SK-N-SH (cell line): ENCODE results near the gene KCTD15. TPM values are rescaled to one million over a fixed set of nuclear protein-coding genes. Genes with fewer than 3 reads are reported as not detected.

Experiments used
- CTCF ChIA-PET: fragments of 300-600, 350-600 bp; formaldehyde crosslinking; extraction: SDS; loops from one replicate; lab custom pipeline; 2021; lab: Yijun Ruan, JAX
- POLR2A ChIA-PET: fragments of 350-600 bp; sonication (Branson Sonifier 250); formaldehyde crosslinking; extraction: SDS; loops from one replicate; lab custom pipeline; 2020; ENCODE audit warnings: antibody characterized with exemption, inconsistent platforms; lab: Yijun Ruan, JAX
- DNase-seq: peaks from one replicate; pipeline ENCODE4 v3.0.0; 2012
- H2AFZ ChIP-seq: fragments of 200-600 bp; sonication (generic); 2 replicates; pipeline ENCODE4 v1.8.1; 2016; ENCODE audit warnings: antibody characterized with exemption, mild to moderate bottlenecking, low read depth
- H3F3A ChIP-seq: fragments of 200-600 bp; sonication (generic); replicated peaks from 2 replicates; pipeline ENCODE3; 2016; ENCODE audit warnings: antibody characterized with exemption, mild to moderate bottlenecking; ENCODE audit not compliant: insufficient read depth
- H3K27ac ChIP-seq, 2 experiments: fragments of 200-500 bp in 1 of 2; fragments of 200-600 bp in 1 of 2; sonication (Bioruptor generic) in 1 of 2; sonication (generic), shearing (Covaris generic) in 1 of 2; 2 replicates each; pipeline versions ENCODE4 v1.5.1 to v1.6.1; 2014 to 2016; ENCODE audit warnings: low read depth in 2 of 2, inconsistent platforms in 1 of 2, low read length in 1 of 2, mild to moderate bottlenecking in 1 of 2, mixed read lengths in 1 of 2
- H3K27me3 ChIP-seq: fragments of 200-600 bp; sonication (generic), shearing (Covaris generic); 2 replicates; pipeline ENCODE4 v1.6.1; 2016; ENCODE audit warnings: mixed run types; ENCODE audit not compliant: insufficient read depth
- H3K36me3 ChIP-seq, 2 experiments: fragments of 200-500 bp in 1 of 2; fragments of 200-600 bp in 1 of 2; sonication (Bioruptor generic) in 1 of 2; sonication (generic) in 1 of 2; replicated peaks in 1 of 2; 2 replicates each; pipeline versions ENCODE3 to v1.5.1; 2014 to 2016; ENCODE audit warnings: low read length in 1 of 2, mild to moderate bottlenecking in 1 of 2; ENCODE audit not compliant: insufficient read depth in 2 of 2, control insufficient read depth in 1 of 2
- H3K4me1 ChIP-seq, 2 experiments: fragments of 200-500 bp in 1 of 2; fragments of 200-600 bp in 1 of 2; sonication (Bioruptor generic) in 1 of 2; sonication (generic), shearing (Covaris generic) in 1 of 2; 2 replicates each; pipeline versions ENCODE4 v1.5.1 to v1.6.1; 2014 to 2016; ENCODE audit warnings: low read depth in 1 of 2, low read length in 1 of 2, mixed run types in 1 of 2; ENCODE audit not compliant: insufficient read depth in 2 of 2, control insufficient read depth in 1 of 2
- H3K4me2 ChIP-seq: fragments of 200-600 bp; sonication (generic), shearing (Covaris generic); 2 replicates; pipeline ENCODE4 v1.6.1; 2017; ENCODE audit warnings: mixed run types
- H3K4me3 ChIP-seq, 2 experiments: fragments of 200-500 bp in 1 of 2; fragments of 200-600 bp in 1 of 2; sonication (Bioruptor generic) in 1 of 2; sonication (generic), shearing (Covaris generic) in 1 of 2; 2 replicates each; pipeline versions ENCODE4 v1.5.1 to v1.8.1; 2014 to 2016; ENCODE audit warnings: low read depth in 2 of 2, inconsistent platforms in 1 of 2, low read length in 1 of 2, mild to moderate bottlenecking in 1 of 2, mixed read lengths in 1 of 2, moderate library complexity in 1 of 2
- H3K79me2 ChIP-seq: fragments of 200-600 bp; sonication (generic); 2 replicates; pipeline ENCODE4 v1.8.1; 2017; ENCODE audit warnings: mild to moderate bottlenecking; ENCODE audit not compliant: insufficient read depth
- H3K9ac ChIP-seq: fragments of 200-600 bp; sonication (generic); 2 replicates; pipeline ENCODE4 v1.6.1; 2017; ENCODE audit warnings: mixed run types
- H3K9me2 ChIP-seq: fragments of 200-600 bp; sonication (generic); 2 replicates; pipeline ENCODE4 v1.6.1; 2017; ENCODE audit warnings: mixed run types
- H3K9me3 ChIP-seq: fragments of 200-600 bp; sonication (generic); 2 replicates; pipeline ENCODE4 v1.6.1; 2017; ENCODE audit warnings: mixed run types, mild to moderate bottlenecking, moderate library complexity
- H4K20me1 ChIP-seq: fragments of 200-600 bp; sonication (generic); 2 replicates; pipeline ENCODE4 v1.6.1; 2017; ENCODE audit warnings: mild to moderate bottlenecking, mixed run types; ENCODE audit not compliant: insufficient read depth
- EP300 ChIP-seq, 2 experiments: IDR thresholded peaks; 2 replicates each; pipeline versions ENCODE4 v1.4.0 to v1.6.1; 2012; ENCODE audit warnings: borderline replicate concordance in 1 of 2, low read depth in 1 of 2, low read length in 1 of 2
- GABPA ChIP-seq: IDR thresholded peaks from 2 replicates; pipeline ENCODE4 v1.4.0; 2012; ENCODE audit warnings: low read depth, mild to moderate bottlenecking
- GATA2 ChIP-seq: sonication (generic); formaldehyde crosslinking; IDR thresholded peaks from 2 replicates; pipeline ENCODE4 v1.5.0; 2020; ENCODE audit warnings: mild to moderate bottlenecking, missing genetic modification reagents
- RAD21 ChIP-seq: IDR thresholded peaks from 2 replicates; pipeline ENCODE4 v1.6.1; 2012; ENCODE audit warnings: mild to moderate bottlenecking, low read length
- RCOR1 ChIP-seq: fragments of 150-350 bp; IDR thresholded peaks from 2 replicates; pipeline ENCODE4 v1.6.1; 2017; ENCODE audit warnings: antibody characterized with exemption, low read length
- RXRA ChIP-seq: IDR thresholded peaks from 2 replicates; pipeline ENCODE4 v1.4.0; 2012; ENCODE audit warnings: low read depth, mild to moderate bottlenecking, borderline replicate concordance
- SIN3A ChIP-seq: IDR thresholded peaks from 2 replicates; pipeline ENCODE4 v1.6.1; 2012; ENCODE audit warnings: low read depth, mild to moderate bottlenecking, low read length, moderate library complexity, borderline replicate concordance
- YY1 ChIP-seq: IDR thresholded peaks from 2 replicates; pipeline ENCODE4 v1.4.0; 2012; ENCODE audit warnings: low read depth, mild to moderate bottlenecking
- WGBS: methylation state at CpG from one replicate; pipeline ENCODE4 v1.1.6; 2017; ENCODE audit warnings: low lambda C conversion rate; 5-methylcytosine and 5-hydroxymethylcytosine counted together
- polyA plus RNA-seq, 3 experiments: library from polyadenylated mRNA; depleted of rRNA; stranded (reverse); fragments of >200 nt; gene quantifications; 2 replicates each; pipeline ENCODE4 v1.2.3, GENCODE V29; 2012
- TF ChIP-seq, protein P1 (sequence below): IDR thresholded peaks from 2 replicates; pipeline ENCODE4 v1.6.1; 2012; ENCODE audit warnings: mild to moderate bottlenecking, low read depth, low read length, moderate library complexity

The KCTD15 gene
- polyA plus RNA-seq, 1 of the 3 experiments (the other 2 are of a cell fraction) = 15.5 TPM

DNA sequence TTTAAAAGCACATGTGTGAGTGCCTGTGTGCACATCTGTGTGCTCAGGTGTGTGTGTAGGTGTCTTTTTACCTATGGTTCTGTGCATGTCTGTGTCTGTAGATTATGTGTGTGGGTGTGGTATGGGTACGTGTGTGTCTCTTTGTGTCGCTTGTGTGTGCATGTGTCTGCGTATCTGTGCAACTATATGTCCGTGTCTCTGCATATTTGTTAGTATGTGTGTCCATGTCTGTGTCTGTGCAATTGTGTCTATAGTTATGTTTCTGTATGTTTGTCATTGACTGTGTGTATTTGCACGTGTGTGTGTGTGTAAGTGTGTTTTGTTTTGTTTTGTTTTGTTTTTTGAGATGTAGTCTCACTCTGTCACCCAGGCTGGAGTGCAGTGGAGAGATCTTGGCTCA, 7.3 kb upstream of the KCTD15 start (continued):
- TF ChIP-seq, protein P1, sequence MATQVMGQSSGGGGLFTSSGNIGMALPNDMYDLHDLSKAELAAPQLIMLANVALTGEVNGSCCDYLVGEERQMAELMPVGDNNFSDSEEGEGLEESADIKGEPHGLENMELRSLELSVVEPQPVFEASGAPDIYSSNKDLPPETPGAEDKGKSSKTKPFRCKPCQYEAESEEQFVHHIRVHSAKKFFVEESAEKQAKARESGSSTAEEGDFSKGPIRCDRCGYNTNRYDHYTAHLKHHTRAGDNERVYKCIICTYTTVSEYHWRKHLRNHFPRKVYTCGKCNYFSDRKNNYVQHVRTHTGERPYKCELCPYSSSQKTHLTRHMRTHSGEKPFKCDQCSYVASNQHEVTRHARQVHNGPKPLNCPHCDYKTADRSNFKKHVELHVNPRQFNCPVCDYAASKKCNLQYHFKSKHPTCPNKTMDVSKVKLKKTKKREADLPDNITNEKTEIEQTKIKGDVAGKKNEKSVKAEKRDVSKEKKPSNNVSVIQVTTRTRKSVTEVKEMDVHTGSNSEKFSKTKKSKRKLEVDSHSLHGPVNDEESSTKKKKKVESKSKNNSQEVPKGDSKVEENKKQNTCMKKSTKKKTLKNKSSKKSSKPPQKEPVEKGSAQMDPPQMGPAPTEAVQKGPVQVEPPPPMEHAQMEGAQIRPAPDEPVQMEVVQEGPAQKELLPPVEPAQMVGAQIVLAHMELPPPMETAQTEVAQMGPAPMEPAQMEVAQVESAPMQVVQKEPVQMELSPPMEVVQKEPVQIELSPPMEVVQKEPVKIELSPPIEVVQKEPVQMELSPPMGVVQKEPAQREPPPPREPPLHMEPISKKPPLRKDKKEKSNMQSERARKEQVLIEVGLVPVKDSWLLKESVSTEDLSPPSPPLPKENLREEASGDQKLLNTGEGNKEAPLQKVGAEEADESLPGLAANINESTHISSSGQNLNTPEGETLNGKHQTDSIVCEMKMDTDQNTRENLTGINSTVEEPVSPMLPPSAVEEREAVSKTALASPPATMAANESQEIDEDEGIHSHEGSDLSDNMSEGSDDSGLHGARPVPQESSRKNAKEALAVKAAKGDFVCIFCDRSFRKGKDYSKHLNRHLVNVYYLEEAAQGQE = no peak

- ChIA-PET POLR2A (interaction anchor here (0.7 to 1.8 kb wide), 10 partner anchors 10 to 311 kb away, joined by 3 to 10 read pairs (median 4); no protein-coding TSS in a partner anchor), CTCF (interaction anchor here (0.6 to 8.8 kb wide), 70 partner anchors 10 to 432 kb away, joined by 3 to 119 read pairs (median 4); no protein-coding TSS in a partner anchor)
- Histone ChIP-seq H3K79me2 (no peaks in the 10 kb centered on the region), H3K9me3 (no peaks in the 10 kb centered on the region), H3K27ac (peak overlapping the region; percentile 80 to 82), H3F3A (peaks cover 5% of the 10 kb centered on the region), H2AFZ (peak overlapping the region; percentile 93), H4K20me1 (no peaks in the 10 kb centered on the region), H3K9ac (peak overlapping the region; percentile 74), H3K27me3 (no peaks in the 10 kb centered on the region), H3K4me2 (peak overlapping the region; percentile 92), H3K4me3 (peak overlapping the region; percentile 49 to 69), H3K36me3 (no peaks in the 10 kb centered on the region), H3K9me2 (no peaks in the 10 kb centered on the region), H3K4me1 (peaks cover 0 to 30% of the 10 kb centered on the region in 2 experiments; a peak in 2 of 4 replicates)
- peak; percentile 73 for DNase-seq
- 33% methylated on average over 31 of the region's 32 CpGs for WGBS
- TF ChIP-seq GATA2 (CRISPR knock-in tag) = no peak
- no peak for TF ChIP-seq RAD21
- TF ChIP-seq SIN3A = no peak
- no peak for TF ChIP-seq EP300 (IDR thresholded peaks at IDR 0.05; ENCODE audit: borderline replicate concordance in 1 of 2, low read depth in 1 of 2, low read length in 1 of 2)
- TF ChIP-seq, protein P1 = no peak
- no peak for TF ChIP-seq YY1
- no peak for TF ChIP-seq RCOR1
- no peak for TF ChIP-seq GABPA
- TF ChIP-seq RXRA = no peak
These were observed 1.8 kb upstream of the KCTD15 start for GRCh38 chr19:33794683-33795369.
